NCI-H2196 treated with DMSO at 0.1 percent for 48 hours (cell line): ENCODE data around the gene RIPOR3.
"Not testable (repeated sequence)": the region's sequence is repeated elsewhere in the genome, so short reads cannot be mapped to it uniquely, and the experiment has no call there.

Experiments used
- DNase-seq: peaks from one replicate; lab custom pipeline; 2025; ENCODE audit not compliant: unreplicated experiment; lab: John Stamatoyannopoulos, UW

Gene RIPOR3

GRCh38 chr20:50708845-50709635, 17.7 kb upstream of the RIPOR3 start:
- DNase-seq: no peak

DNA sequence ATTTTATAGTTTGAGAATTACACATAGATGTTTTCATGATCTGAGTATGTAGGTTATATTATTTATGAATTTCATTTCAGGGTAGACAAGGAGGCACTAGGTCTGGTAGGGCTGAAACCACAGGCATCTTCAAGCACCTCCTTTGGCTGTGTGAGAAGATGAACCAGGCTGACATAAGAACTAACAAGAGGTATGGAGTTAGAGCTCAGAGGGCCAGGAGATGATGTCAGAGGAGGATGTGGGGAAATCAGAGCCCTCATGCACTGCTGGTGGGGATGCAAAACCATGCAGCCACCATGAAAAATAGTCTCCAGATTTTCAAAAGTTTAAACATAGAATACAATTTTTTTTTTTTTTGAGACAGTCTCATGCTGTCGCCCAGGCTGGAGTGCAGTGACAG, 13.6 kb upstream of the RIPOR3 start:
- no peak for DNase-seq

- no peak for DNase-seq
Measured at GRCh38 chr20:50704514-50704913, 13.2 kb upstream of the RIPOR3 start.

DNA sequence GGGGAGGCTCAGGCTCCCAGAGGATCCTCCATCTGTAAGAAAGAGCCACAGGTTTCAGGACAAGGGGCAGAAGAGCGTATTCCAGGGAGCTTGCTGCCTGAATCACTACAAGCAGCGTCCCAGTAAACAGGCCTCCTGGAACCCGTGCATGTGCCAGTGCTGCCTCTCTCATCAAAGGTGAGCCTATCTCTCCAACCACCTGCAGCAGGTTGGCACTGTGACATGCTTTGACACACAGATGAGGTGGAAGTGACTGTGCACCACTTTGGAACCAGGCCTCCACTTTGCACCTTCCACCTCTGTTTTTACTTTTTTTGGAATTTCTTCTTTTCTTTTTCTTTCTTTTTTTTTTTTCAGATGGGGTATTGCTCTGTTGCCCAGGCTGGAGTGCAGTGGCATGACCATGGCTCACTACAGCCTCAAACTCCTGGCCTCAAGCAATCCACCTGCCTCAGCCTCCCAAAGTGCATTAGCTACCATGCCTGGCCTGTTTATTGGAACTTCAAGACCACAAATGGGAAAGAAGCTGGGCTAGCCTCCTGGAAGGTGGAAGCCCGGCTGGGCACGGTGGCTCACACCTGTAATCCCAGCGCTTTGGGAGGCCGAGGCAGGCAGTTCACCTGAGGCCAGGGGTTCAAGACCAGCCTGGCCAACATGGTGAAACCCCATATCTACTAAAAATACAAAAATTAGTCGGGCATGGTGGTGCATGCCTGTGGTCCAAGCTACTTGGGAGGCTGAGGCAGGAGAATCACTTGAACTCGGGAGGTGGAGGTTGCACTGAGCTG, 12.5 kb upstream of the RIPOR3 start:
- not testable (repeated sequence) for DNase-seq

GRCh38 chr20:50701041-50701963, 10.0 kb upstream of the RIPOR3 start:
- no peak for DNase-seq

GRCh38 chr20:50699688-50700087, 8.3 kb upstream of the RIPOR3 start:
- DNase-seq: no peak

- DNase-seq: not testable (repeated sequence)
Measured at GRCh38 chr20:50698255-50698654, 6.9 kb upstream of the RIPOR3 start.

DNA sequence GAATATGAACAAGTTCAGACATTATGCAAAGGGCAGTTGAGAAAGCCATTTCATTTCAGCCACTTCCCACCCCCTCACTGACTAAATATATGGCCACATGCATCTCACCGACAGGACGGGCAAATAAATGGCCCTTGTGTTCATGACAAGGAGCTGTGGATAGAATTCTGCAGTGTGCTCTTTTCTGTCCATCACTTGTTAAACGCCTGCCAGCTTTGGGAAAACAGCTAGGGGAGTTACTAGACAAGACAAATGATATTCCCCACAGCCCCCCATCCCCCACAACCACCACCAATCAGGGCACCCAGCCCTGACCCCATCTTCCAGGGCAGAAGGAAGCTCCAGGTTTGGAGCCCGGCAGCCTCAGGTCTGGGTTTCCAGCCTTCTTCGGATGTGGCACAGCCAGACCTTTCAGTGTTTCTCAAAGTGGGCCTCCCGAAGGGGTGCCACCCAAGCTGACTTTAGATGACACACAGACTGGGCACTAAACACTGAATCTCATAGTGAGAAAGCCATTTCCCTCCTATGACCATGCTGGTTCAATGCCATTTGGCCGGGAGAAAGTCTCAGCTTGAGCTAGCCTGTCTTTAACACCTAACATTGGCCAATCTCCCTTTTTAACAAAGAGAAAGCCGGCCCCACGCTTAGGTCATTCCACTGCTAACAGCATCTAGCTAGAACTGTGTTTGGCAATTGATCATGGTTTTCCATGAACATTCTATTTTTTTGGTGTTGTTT, 4.0 kb upstream of the RIPOR3 start:
- DNase-seq: no peak

- DNase-seq: no peak
Measured at GRCh38 chr20:50694379-50695134, 3.2 kb upstream of the RIPOR3 start.

DNA sequence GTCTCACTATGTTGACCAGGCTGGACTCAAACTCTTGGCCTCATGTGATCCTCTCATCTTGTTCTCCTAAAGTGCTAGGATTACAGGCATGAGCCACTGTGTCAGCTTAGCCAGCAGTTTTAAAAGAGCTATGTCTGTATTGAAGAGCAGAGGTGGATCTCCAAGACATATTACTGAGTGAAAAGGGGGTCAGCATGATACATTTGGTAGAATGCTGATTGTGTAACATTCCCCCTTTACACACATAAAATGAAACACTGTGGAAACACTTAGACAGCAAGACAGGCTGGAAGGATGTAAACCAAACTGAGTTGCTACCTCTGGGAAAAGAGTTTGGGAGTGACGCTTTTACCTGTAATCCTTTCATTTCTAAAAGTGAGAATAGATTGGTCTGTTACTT, 1.7 kb upstream of the RIPOR3 start:
- DNase-seq: no peak

- no peak for DNase-seq
Measured at GRCh38 chr20:50692552-50692933, 1.2 kb upstream of the RIPOR3 start.

GRCh38 chr20:50691573-50692551, 520 bp upstream of the RIPOR3 start:
- no peak for DNase-seq

GRCh38 chr20:50689864-50690649, 1.3 kb downstream of the RIPOR3 start:
- peak; percentile 69 for DNase-seq

DNA sequence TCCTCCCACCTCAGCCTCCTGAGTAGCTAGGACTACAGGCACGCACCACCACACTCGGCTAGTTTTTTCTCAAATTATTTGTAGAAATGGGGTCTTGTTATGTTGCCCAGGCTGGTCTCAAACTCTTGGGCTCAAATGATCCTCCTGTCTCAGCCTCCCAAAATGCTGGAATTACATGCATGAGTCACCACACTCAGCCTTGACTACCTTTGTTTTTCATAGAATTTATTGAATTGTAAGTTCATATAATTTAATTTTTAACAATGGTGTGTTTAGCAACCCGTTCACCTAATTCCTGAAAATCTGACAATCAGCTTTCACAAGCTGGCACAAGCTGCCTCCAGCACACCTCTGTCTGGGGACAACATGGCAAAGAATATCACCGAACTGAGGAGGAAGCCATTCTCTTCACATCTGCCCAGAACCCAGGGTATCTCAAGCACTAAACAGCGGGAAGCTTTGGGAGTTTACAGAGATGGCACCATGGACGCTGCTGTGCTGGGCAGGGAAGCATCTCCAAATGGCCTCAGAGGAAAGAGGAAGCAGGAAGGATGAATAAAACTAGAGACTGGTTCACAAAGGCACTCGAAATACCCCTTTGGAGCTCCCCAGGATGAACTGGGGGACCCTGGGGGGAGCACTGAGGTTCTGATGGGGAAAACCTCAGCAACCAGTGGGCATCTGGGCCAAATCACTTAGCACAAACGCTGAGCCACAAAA, 2.9 kb downstream of the RIPOR3 start:
- DNase-seq: no peak

DNA sequence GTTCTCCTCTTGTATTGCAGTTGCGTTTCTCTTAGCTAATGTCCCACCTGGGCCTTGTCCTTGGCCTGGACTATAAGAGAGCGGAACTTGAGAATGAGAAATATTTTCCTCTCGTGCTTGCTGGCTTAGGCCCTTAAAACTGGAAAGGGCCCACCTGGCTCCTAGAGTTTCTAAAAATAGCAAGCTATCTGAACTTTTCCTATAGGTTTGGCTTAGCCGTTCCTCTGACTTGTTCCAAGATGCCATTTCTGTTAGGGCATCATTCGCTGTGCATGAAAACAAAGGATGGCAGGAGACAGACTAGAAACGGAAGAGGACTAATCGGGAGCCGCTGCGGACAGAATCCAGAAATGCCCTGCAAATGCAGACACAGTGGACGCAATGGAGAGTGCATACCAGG, 4.5 kb downstream of the RIPOR3 start:
- no peak for DNase-seq

- DNase-seq: no peak
Measured at GRCh38 chr20:50683570-50683969, 7.8 kb downstream of the RIPOR3 start.

- no peak for DNase-seq
Measured at GRCh38 chr20:50682947-50683530, 8.3 kb downstream of the RIPOR3 start.
